GM18499 (cell line): ENCODE results near the gene COX14.

ENCODE experiments used
- ATAC-seq: cut with Tn5 transposase; IDR thresholded peaks from one replicate; pipeline ENCODE4 v1.9.1; 2021; ENCODE audit warnings: moderate number of reproducible peaks; ENCODE audit not compliant: insufficient read depth, unreplicated experiment

COX14 gene

DNA sequence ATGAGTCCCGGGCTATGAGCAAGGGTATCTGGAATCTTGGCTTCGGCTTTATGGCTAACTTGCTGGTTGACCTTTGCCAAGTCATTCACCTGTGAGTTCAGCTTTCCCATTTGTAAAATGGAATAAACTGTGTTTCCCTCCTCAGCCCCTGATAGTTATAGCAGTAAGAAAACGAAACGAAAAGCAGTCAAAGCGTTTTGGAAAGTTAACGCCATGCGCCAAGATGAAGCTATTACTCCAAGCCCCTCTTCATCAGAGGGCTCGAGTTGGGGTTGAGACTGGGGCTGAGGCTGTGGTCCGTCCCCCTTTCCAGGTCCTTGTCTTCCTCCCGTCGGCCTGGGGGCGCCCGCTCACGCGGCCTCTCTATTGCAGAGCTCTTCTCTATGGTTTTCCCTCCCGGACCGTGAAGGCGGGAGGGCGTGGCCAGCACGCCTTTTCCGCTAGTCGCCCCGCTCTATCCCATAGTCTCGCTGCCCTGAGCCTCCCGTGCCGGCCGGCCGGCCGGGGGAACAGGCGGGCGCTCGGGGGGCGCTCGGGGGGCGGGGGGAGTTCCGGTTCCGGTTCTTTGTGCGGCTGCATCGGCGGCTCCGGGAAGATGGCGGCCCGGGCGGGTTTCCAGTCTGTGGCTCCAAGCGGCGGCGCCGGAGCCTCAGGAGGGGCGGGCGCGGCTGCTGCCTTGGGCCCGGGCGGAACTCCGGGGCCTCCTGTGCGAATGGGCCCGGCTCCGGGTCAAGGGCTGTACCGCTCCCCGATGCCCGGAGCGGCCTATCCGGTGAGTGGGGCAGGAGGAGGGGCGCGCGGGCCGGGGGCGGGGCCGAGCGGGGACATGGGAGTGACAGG is 27.0 kb upstream of the COX14 start, which contains the start of gene SMARCD1:
Gene SMARCD1, plus strand, starts transcription at position 568 of the 840 bp plus-strand sequence. Its CDS starts 28 bp downstream, at position 596.
- no peak for ATAC-seq

DNA sequence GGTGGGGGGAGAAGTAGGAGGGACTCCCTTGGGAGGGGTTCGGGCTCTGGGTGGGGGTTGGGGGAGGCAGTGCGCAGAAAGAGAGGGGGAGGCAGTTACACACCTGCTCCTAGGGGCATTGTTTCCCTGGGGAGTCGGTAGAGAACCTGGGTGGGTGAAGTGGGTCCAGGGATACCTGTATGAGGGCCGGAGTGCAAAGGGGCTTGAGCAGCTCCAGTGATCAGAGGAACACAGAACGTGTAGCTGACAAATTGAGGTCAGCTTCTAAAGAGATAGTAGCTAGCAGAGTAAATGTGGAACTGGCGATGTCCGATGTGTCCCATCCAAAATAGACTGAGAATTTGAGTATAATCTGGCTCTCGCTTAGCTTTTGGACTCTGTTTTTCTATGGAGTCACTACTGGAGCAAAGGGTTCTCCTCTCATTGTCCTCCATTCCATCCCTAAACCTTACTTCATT is 26.4 kb upstream of the COX14 start:
- no peak for ATAC-seq

DNA sequence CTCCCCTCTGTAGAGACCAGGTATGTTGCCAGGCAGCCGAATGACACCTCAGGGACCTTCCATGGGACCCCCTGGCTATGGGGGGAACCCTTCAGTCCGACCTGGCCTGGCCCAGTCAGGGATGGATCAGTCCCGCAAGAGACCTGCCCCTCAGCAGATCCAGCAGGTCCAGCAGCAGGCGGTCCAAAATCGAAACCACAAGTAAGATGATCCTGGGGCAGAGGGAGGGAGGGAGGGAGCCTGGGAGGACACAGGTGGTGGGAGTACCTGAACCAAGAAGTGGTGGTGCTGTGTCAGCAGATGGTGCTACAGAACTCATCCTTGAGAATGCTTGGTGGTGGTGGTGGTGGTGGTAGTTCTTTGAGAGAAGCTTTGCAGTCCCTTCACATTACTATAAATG is 25.9 kb upstream of the COX14 start:
- no peak for ATAC-seq

DNA sequence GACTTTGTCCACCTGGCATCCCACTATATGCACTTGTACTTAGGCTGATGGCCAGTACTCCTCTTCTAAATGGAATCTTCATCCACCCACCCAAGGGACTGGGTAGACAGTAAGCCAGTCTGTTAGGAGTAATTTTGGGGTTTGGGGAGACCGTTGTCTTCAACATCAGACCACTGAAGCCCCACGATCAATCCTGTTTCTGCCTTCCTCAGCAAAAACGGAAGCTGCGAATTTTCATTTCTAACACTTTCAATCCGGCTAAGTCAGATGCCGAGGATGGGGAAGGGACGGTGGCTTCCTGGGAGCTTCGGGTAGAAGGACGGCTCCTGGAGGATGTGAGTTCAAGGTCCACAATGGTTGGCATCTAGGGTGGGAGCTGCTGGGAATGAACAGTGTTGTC is 24.9 kb upstream of the COX14 start:
- no peak for ATAC-seq

DNA sequence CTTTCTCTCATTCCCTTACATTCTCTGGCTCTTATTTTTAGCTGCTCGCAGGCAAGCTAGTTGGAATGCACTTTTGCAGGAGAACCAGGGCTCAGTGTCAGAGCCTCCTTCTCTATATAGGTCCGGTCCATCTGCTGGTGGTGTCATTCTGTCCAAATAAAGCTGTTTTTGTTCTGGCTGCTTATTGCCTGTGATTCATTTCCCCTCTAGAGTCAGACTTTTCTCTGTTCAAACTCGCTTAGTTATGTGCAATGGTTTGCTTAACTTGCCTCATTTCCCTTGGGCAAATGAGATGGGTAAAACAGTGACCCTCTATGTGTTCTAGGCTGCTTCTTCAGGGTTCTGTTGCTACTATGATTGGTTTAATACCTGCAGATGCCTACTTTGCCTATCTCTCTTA is 24.0 kb upstream of the COX14 start:
- ATAC-seq: no peak

GRCh38 chr12:50088577-50089335 is 23.3 kb upstream of the COX14 start:
- ATAC-seq: no peak

DNA sequence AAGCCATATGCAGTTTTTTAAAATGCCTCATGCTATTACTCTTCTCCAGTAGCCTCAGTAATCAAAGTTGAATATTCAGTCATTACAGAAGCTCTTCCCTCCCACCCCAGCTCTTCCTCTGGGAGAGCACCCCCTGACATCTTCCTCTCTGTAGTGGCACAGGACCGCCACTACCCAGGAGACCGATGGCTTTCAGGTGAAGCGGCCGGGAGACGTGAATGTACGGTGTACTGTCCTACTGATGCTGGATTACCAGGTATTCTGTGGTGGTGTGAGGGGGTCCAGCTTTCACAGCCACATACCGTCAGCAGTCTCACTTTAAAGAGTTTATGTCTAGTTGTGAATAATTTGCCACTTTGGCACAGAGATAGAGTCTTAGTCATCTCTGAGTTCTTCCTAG is 22.3 kb upstream of the COX14 start:
- ATAC-seq: no peak

- ATAC-seq: no peak
Observed at GRCh38 chr12:50090391-50090790, 21.6 kb upstream of the COX14 start.

- ATAC-seq: no peak
Observed at GRCh38 chr12:50097952-50098351, 14.1 kb upstream of the COX14 start.

- ATAC-seq: no peak
Observed at GRCh38 chr12:50099302-50100008, 12.6 kb upstream of the COX14 start.

DNA sequence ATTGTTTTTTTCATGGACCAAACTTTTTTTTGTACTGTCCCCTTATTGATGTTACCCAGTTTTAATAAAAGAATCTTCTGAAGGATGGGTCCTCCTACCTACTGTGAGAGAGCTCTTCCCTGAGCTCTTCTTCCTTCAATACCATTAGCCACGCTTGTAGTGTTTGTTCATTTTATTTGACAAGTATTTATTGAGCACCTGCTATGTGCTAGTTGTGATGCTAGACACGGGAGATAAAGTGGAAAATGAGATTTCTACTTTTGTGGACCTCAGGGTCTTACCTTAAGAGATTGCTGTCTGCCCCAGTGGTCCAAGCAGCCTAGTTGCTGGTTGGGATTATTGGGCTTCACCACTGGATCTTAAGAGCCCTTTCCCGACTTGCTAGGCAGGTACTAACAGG is 11.5 kb upstream of the COX14 start:
- no peak for ATAC-seq

- no peak for ATAC-seq
Observed at GRCh38 chr12:50101663-50102062, 10.4 kb upstream of the COX14 start.

DNA sequence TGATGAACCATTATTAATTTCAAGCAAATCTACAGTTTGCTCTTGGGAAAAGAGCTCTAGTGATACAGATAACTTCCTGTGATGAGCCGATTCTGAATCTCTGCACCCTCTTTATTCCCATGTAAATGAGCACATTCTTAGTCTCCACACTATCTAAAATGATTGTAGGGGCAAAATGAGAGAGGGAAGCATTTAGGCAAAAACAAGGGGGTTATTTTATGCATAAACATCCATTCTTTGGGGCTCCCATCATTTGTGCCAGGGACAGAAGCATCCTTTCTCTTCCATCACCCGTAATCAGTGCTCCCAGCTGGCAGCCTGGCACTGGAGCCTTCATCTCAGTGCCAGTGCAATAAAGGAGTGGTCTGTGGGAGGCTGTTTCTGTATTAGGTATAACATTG is 9.9 kb upstream of the COX14 start:
- no peak for ATAC-seq

GRCh38 chr12:50102646-50103309 is 9.3 kb upstream of the COX14 start:
- ATAC-seq: no peak

DNA sequence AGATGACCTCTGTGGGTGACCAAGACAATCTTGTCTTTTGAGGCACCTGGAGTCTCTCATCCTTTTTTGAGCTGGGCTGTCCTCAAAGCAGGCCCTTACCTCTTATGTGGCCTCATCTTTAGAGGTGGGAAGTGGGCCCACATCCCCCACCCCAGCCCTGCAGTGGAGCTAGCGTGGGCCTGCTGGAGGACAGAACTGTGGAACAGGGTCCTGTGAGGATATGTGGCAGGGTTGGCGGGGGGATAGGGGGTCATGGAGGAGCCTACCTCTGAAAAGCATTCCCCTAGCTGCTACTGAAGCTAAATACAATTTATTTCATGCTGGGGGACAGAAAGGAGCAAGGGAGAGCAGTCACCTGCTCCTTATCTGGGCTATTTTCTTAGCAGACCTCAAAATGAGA is 8.7 kb upstream of the COX14 start:
- no peak for ATAC-seq

DNA sequence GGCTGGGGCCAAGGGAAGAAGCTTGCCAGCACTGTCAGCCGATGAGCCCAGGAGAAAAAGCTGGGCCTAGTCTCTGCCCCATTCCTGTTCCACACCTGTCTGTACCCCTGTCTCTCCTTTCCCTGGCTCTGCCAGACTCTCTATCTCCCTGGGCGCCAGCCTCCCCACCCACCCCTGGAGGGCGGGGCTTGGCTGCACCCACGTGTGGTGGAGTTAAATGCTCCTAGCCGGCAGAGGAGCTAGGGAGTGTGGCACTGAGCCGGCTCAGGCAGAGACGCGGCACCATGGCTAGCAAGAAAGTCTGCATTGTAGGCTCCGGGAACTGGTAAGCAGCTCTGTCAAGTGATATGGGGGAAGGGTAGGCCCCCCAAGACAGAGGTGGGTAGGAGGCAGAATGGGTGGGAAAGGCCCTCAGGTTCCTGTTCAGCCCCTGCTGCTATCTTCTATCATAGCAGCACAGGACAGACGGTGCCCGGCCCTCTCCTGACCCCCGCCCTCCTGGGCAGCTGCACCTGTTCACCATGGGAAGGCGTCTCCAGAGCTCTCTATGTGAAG is 8.2 kb upstream of the COX14 start, which contains the start of gene GPD1:
Gene GPD1, plus strand, starts transcription at position 242 of the 555 bp plus-strand sequence. Its CDS starts 43 bp downstream, at position 285.
- no peak for ATAC-seq

GRCh38 chr12:50104417-50105366 is 7.3 kb upstream of the COX14 start:
- ATAC-seq: no peak

- ATAC-seq: no peak
Observed at GRCh38 chr12:50105913-50106450, 6.1 kb upstream of the COX14 start.

- no peak for ATAC-seq
Observed at GRCh38 chr12:50106907-50107306, 5.1 kb upstream of the COX14 start.
